ENCODE results near the gene RNF115.
"Not testable (repeated sequence)": the region's sequence is repeated elsewhere in the genome, so short reads cannot be mapped to it uniquely, and the experiment has no call there.

Gene RNF115

DNA sequence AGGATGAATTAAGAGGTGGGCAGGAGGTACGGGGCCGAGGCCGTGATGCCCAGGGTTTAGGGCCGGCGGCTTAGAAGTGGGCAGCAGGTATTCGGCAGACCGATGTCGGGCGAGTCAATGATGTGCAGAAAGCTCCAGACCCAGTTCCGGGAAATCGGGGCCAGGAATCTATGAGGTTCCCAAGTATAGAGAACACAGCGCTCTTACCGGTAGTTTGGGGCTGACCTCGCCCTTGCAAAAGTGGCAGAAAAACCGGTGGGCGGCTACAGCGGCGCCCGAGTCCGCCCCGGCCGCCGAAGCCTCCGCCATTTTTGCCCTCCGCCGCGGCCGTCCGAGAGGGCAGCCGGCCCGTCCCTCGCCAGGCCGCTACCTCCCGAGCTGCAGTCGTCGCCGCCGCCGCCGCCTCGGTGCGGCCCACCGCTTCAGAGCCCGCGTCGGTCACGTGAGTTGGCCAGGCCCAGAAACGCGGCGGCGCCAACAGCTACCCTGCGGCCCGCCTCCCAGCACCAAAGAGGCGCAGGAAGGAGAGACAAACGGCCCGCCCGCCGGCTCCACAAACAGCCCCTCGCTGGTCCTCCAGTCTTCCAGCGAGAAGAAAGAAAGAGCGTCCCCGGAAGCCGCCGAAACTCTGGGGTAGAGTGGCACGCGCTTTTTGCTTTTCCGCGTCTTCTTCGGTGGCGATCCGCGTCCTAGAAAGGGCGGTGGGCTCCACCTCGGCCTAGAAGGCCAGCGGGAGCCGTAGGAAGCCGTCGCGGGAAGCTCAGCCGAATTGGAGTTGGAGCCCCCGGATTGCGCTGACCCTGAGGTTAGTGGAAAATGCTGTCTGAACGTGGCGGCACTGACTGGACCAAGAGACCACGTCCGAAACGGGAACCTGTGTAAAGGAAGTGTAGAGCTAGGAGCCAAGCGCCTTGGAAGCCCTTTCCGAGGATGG, at the start of gene RNF115, which contains the start of gene POLR3C:
RNF115 (minus strand) TSS at position 531 of the 934 bp plus-strand sequence; CDS start at position 309, 222 bp downstream.
POLR3C (plus strand) TSS at position 636 of the 934 bp plus-strand sequence. CDS start 1,577 bp downstream, outside the sequence.
- peak; percentile 74 to 78 for DNase-seq (ENCODE audit: low read depth in 2 of 2)

DNA sequence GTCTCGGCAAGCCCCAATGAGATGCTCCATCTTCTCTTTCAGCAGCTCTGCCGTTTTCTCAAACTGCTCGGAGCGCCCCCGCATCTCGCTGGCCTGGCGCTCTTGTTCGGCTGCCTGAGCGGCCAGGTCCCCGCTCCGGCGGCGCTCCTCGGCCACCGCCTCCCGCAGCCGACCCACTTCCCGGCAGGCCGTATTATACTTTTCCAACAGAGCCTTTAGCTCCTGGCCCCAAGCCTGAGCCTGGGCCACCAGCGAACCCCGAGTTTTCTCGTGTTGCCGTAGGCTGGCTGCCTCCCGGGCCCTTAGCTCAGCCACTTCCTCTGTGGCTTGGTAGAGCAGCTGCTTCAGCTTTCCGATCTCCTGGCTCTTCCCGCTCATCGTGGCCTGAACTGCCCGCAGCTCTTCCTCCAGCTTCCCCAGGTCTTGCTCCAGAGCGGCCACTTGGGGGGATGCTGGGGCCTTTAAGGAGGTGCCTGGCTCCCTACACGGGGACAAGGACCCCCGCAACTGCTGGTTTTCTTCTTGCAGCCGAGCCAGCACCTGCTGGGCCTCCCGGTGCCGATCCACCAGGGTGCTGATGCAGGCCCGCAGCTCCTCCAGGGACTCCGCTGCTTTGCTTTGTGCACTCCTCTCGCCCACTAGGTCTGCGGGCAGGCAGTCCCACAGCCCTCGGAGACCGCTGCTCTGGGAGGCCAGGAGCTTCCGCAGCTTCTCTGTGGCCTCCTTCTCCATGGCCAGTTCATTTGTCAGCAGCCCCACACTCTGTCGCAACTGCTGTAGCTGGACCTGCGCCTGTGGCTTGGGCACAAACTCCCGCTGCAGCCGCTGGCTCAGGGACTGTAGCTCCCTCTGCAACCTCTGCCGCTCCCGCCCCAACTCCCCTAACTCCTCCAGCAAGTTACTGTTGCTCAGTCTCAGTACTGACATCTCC, 48.4 kb upstream of the RNF115 start:
- peak; percentile 22 to 28 for DNase-seq (ENCODE audit: low read depth in 2 of 2)

DNA sequence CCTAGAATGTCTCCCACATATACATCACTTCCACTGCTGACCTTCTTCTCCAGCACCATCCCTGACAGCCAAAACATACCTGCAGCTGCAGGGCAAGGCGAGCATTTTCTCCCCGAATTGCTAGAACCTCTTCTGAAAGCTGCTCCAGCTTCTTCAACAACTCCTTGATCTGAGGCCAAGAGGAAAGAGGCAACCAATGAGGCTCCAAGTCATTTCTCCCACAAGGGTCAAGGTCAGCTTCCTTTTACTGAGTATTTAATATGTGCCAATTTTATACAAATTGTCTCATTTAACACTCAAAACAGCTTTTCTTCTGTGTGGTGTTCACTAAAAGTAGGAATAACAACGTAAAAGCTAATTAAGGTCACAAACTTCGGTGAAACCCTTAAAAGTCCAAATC, 44.3 kb upstream of the RNF115 start:
- no peak for DNase-seq (ENCODE audit: low read depth in 2 of 2)

DNA sequence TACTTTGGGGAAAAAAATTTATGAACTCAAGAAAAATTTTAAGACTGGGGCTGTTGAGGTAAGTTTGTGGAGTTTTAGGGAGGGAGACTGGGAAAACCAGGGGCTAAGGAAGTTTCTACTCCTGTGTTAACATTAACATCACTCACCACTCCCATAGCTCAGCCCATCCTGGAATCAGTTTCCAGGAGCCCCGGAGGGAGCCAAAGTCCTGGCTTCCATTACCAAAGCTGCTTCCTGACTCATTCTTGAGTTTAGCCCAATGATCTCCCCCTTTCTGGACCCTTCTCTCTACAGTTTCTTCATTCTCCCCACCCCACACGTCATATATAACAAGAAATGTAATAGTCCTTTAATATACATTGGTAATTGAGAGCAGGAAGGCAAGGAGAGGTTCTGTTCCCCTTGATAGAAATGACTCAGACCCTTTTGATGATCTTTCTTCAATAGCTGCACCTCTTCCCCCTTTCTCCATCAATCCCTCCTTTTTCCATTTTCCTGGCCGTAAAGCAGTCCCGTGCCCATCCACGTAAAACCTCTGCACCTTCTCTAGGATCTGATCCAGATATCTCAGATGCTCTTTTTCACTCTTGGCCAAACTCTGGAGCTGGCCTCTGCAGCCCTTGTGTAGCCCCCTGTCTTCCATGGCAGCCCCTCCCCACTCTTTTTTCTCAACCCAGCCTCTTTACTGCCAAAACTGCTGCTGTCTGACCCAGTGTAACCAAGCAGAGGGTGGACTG, 39.6 kb upstream of the RNF115 start:
- no peak for DNase-seq (ENCODE audit: low read depth in 2 of 2)

DNA sequence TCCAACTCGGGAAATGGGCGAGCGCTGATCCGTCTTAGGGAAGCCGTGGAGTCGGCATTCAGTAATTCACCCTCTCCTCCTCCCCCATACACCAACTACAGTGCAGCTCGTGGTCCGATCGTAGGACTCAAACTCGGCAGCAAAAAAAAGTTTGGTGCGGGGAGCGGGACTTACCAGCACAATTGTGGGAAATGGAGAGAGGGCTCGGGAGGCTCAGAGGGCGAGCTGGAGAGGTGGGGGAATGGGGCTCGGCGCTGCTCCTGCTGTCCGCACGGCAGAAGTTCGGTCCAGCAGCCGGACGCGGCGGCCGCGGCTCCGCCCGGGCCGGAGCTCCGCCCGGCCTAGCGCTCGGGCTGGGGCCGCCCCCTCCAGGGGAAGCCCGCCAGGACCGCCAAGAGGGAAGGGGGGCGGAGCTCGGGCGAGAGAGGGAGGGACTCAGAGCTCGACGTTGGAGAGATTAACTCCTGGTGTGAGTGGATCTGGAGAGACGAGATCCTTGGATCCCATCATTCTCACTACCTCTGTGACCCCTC, 35.7 kb upstream of the RNF115 start:
- peak; percentile 65 to 80 for DNase-seq (ENCODE audit: low read depth in 2 of 2)

DNA sequence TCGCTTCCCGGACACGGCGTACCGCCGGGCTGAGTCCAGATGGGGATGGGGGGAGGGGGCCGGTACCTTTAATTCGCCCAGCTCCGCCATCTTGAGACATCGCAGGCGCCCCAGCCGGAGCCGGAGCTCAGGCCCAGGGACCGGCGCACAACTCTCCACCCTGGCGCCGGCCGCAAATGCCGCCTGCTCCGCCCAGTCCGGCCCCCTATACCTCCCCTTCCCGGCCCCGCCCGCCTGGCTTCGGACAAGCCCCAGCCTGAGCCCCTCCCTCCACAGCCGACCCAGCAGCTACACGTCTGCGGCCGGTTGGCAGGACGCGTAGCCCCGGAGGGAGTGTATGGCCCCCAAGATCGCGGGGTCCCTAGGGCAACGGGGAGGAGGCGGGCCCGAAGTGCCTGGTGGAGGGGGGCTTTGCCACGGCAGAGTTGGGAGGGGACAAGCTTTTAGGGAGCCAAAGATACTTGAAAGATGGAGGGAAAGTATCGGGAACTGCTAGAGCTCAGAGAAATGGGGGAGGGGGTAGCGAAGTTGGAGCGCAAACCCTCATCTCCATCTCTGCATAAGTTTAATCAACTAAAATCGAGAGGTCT, 35.1 kb upstream of the RNF115 start, which contains the start of gene PIAS3:
PIAS3 (minus strand) TSS at position 181 of the 590 bp plus-strand sequence; CDS start at position 90, 91 bp downstream.
- DNase-seq (ENCODE audit: low read depth in 2 of 2), result peak; percentile 82 to 88

DNA sequence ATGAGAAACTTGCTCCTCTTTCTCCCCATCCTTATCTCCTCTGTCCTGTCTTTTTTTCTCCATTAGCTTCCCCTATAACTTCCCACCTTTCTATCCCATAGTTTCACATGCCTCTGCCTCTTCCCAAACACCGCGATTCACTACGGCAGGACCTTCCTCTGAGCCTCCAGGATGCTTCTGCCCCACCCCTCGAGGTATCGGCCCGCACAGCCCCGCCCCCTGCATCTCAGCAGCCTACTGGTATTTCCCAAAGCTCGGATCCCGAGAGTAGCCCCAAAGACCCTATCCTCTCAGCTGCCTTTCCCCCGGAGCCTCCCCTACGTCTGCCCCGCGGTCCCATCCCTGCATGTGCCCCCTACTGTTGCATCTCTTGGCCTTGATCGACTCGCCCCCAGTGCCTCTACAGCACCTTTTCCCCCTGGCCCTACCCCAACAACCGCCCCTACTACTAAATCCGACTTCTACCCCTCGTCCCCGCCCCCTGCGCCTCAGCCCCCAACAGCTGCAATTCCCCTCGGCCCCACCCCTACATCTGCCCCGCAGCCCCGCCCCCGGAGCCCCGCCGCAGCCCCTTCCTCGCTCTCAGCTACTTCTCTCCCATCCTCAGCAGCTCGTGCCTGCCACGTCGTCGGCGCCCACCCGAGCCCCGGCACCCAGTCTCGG, 34.5 kb upstream of the RNF115 start:
- peak; percentile 35 to 40 for DNase-seq (ENCODE audit: low read depth in 2 of 2)

DNA sequence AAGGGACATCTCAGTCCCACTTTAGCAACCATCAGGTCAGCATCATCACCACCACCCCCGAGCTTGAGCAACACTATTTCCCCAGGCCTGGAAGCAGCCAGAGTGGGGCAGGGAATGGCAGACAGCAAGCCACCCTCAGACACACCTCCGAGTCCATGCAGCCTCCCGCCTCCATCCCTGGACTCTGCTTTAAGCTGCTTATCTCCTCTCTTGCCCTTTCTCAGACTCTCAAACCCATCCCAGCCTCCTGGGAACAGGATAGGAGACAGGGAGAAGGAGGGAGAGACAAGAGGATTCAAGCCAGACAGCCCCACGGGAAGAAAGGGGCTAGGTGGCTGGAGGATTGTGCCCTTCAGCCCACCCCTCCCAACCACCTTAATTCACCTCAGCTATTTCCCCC, 33.3 kb upstream of the RNF115 start:
- no peak for DNase-seq (ENCODE audit: low read depth in 2 of 2)

DNA sequence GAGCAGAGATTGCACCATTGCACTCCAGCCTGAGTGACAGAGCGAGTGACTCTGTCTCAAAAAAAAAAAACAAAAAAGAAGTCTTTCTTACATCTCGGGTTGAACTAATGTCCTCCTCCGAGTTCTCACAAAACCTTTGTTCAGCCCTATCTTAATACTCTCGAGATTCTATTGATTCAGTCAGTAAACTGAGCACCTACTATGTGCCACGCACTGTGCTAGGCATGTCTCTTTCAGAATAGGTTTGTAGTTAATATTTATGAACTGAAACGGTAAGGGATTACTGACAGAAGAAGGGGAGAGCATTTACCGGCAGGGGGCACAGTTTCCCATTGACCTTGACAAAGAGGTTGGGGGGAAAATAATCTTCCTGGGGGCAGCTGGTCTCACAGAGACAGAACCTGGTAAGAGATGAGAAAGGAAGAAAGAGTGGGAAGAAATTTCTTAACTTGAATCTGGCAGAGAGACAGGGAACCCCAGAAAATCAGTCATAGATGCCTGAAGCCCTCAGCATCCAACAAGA, 31.6 kb upstream of the RNF115 start:
- DNase-seq (ENCODE audit: low read depth in 2 of 2), result no peak

DNA sequence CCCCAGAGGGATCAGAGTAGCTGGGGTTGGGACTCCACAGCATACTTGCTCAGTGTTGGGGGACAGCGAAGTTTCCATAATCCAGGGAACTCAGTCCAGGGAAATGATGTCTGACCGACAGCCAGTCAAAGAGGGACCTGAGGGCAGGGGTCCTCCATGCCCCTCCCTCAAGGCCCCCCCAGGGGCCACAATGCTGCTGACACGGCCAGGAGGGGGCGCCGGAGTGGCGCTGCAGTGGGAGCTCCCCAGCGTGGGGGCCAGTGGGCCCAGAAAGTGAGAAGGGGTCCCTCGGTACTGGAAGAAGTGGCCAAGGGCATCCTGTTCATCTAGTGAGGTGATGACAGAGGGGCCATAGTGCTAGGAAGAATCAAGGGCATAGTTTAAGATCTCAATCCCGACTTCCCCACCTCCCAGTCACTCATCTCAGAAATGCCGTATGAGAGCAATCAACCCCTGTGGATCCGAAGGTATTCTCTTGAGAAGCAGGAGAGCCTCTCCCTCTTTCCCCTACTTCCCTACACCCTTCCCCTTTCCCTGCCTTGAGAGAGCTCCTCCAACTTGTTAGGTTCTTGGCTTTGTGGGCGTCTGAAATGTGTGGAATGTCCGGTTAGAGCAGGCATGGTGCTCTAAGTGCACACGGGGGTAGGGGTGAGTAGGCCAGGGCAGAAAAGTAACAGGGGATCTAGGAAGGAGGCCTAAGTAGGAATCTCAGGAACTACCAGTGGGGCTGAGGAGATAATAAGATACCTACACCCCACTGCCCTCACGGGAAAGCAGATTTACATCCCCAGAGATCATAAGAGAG, 25.7 kb upstream of the RNF115 start:
- no peak for DNase-seq (ENCODE audit: low read depth in 2 of 2)

DNA sequence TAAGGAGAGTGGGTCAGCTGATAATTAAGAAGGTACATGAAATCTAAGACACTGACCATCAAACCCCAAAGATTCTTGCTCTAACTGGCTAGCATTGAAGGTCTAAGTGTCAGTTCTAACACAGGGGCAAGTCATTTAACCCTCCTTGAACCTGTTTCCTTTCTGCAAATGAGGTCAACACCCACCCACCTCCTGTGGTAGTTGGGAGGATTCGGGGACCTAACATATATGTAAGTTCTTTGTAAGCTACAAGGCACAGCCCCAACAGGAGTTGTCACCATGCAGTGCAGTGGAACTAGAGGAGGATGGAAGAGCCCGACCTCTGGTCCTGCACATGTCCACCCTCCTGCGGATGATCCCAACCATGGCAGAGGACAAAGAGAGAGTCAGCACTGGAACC, 23.9 kb upstream of the RNF115 start:
- no peak for DNase-seq (ENCODE audit: low read depth in 2 of 2)

DNA sequence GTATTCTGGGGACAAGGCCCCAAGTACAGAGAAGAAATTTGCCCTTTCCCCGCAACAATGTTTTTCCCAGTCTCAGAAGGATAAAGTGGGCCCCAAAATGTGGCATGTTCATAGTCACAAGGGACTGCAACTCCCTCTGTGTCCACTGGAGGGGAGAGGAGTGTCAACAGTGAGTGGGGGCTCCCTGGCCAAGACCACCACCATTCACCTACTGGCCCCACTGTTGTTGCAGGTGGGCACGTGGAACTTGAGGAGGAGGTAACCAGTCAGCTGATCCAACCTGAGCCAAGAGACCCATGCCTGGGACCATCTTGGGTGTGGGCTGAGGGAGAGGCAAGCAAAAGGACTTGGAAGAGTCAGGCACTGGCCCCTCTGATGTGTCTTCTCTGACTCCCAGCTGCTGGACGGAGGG, 22.3 kb upstream of the RNF115 start:
- no peak for DNase-seq (ENCODE audit: low read depth in 2 of 2)

DNA sequence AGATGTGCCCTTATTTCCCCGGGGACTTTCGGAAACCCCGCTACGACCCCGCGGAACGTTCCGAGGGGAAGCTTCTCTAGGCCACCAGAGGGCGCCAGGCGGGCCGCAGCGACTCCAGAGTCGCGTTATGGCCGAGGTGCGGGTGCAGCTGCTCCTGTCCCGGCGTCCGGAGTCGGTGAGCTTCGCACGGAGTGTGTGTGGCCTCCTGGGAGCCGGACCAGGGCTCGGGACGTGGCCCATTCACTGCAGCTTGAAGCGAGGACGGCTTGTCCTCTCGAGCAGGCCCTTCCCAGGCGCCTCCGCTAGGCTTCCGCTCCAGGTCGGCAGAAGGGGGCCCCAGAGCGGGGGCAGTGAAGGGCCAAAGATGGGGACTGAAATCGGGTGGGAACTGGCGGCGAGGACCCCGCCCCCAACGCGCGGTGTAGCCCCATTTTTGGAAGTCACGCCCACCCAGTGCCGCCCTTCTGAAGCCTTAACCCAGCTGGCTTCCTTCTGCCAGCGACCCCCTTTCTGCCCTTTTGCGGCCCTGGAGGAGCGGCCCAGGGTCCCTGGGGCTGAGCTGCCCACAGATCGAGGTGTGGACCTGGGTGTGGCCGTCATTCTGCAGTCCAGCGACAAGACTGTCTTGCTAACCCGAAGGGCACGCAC, 21.7 kb upstream of the RNF115 start, which contains the start of gene NUDT17:
NUDT17 (plus strand) TSS at position 117 of the 648 bp plus-strand sequence; CDS start at position 128, 11 bp downstream.
- peak; percentile 69 to 76 for DNase-seq (ENCODE audit: low read depth in 2 of 2)

DNA sequence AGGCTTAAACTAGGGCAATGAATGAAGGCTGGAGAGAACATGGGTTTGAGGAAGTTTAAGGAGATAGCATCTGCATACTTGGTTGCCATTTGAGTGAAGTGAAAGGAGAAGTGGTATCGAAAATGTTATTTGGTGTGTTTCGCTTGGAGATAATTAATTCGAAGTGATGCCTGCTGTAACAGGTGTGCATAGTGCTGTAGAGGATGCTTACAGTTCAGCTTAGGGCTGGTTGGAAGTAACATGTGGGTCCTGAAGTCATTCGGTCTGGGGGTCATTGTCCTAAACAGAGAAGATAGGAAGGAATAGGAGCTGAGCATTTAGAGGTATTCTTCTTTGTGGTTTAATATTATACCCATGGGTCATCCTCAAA, 21.2 kb upstream of the RNF115 start:
- DNase-seq (ENCODE audit: low read depth in 2 of 2), result no peak

DNA sequence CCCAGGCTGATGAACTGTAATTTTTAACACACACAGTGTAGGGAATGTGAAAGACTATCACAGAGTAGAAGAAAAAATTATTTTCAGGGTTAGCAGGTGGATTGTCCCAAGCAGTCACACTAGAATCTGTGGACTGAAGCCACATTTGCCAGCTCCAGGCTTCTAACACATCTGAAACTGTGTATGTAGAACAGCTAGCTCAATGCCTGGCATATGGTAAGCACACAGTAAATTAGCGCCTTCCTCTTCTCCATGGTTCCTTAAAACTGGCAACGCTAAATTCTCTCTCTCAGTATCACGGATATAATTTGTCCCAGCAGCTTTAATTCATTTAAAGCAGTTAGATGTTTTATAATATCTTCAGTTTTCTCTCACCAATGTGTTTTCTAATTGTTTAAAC, 19.1 kb upstream of the RNF115 start:
- no peak for DNase-seq (ENCODE audit: low read depth in 2 of 2)

DNA sequence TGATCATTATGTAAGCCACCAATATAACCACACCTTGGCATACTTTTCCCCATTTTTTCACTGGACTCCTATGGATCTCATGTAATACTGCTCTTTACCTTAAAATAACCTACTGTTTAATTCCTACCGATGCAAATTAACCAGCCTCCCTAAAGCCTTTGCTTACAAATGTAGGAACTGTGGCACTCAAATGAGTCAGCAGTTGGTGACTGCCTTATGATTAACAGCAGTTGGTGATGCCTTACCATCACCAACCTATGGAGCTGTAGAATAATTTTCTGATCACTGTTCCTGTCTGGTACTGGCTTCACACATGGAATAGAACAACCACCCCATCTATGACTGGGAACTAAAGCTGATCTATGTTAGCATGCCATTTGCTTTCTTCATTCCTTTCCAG, 13.8 kb upstream of the RNF115 start:
- DNase-seq (ENCODE audit: low read depth in 2 of 2), result no peak

DNA sequence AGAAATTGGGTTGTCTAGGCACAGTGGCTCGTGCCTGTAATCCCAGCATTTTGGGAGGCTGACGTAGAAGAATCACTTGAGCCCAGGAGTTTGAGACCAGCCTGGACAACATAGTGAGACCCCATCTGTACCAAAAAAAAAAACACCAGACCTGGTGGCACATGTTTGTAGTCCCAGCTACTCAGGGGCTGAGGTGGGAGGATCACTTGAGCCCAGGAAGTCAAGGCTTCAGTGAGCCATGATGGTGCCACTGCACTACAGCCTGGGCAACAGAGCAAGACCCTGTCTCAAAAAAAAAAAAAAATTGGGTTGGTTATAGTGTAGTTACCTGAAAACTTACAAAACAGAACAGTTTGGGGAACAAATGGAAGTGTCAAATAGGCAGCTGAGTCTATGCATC, 6.9 kb upstream of the RNF115 start:
- DNase-seq (ENCODE audit: low read depth in 2 of 2), result not testable (repeated sequence)

DNA sequence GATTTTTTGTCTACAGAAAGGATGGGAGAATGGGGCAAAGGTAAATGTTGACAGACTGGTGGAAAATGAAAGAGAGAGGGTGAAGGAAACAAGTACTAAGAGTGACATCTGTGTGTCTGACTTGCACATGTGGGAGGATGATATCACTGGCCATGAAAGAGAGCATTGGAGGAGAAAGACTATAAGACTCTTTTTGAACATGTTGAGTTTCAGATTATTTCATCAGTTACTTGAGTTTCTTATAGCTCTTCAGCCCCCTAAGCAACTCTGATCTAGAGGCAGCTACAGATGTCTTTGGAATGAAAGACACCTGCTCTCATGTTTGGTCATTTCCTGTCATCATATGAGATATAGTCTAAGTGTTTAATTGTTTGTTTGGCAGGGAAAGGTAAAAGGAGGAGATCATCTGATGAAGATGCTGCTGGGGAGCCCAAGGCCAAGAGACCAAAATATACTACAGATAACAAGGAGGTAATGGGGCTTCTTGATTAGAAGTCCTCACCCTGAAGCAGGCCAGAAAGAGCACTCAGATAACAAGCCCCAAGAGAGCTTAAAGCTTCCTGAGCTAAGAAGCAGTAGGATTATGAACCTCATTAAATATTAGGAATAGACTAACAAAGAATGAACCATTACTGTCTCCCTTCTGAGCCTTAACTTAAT, 4.6 kb upstream of the RNF115 start:
- DNase-seq (ENCODE audit: low read depth in 2 of 2), result no peak
